ENCODE data around the gene RC3H1. TPM values are rescaled to one million over a fixed set of nuclear protein-coding genes. Genes with fewer than 3 reads are reported as not detected.
A peak's percentile ranks its signal among the peaks of the same experiment; 100 is the strongest.

RC3H1 gene
- total and polyA plus RNA-seq, 2 of the 13 experiments (the other 11 are each of a cell fraction or from before 2014, with no cell fraction given), result 11.2 to 19.6 TPM

GRCh38 chr1:173914366-173914871 is 107.7 kb downstream of the RC3H1 start:
- Histone ChIP-seq H3K36me3 (replicated peaks in 1 of 2; ENCODE audit: control insufficient read depth in 1 of 2, insufficient read depth in 2 of 2, low read length in 2 of 2) (peaks cover 0 to 6% of the 10 kb centered on the region in 2 experiments; a peak in 1 of 5 replicates), H3K27me3 (ENCODE audit: control insufficient read depth in 1 of 2, insufficient read depth in 2 of 2, low read length in 2 of 2) (no peaks in the 10 kb centered on the region), H3K9ac (ENCODE audit: insufficient read depth, low read depth, low read length) (no peak overlapping the region), H3K79me2 (ENCODE audit: insufficient read depth, low read length) (peaks cover 2% of the 10 kb centered on the region), H3K27ac (ENCODE audit: extremely low read length, insufficient read depth, low read length) (peak overlapping the region; percentile 17), H4K20me1 (ENCODE audit: insufficient read depth, low read length) (no peaks in the 10 kb centered on the region), H2AFZ (ENCODE audit: low read length) (no peak overlapping the region), H3K4me3 (replicated peaks in 1 of 3; ENCODE audit: insufficient read depth in 1 of 3, low read depth in 2 of 3, low read length in 3 of 3) (no peak overlapping the region), H3K4me2 (ENCODE audit: low read depth, low read length) (no peak overlapping the region), H3K4me1 (ENCODE audit: insufficient read depth, low read length) (peaks cover 36% of the 10 kb centered on the region), H3K9me3 (ENCODE audit: low read length) (no peaks in the 10 kb centered on the region)
- WGBS (ENCODE audit: low lambda C conversion rate), result 81% methylated on average over 11 of the region's 13 CpGs
- in situ Hi-C loops (cut with HindIII; ENCODE audit: extremely low pct_ligation_motif_present, low pct_unique_long_range_greater_than_20kb), result no loop called here
- intact Hi-C loops (cut with micrococcal nuclease; ENCODE audit: unreplicated experiment), result no loop called here
- FAIRE-seq (peak; percentile 59), ATAC-seq (peak; percentile 19; the same call in 2 of the 3 replicates), DNase-seq (ENCODE audit: low spot score) (peak; percentile 44)
- CTCF ChIA-PET (ENCODE audit: low intra/inter-chr PET ratio, low total read pairs), result no interaction called here
- POLR2A ChIA-PET, result no interaction called here
- TF ChIP-seq ZNF784 (CRISPR knock-in tag; IDR thresholded peaks at IDR 0.05; ENCODE audit: borderline replicate concordance) (no peak), HNF4G (IDR thresholded peaks at IDR 0.05; ENCODE audit: borderline replicate concordance, low read depth, low read length) (peak; percentile 56), HNF4G (CRISPR knock-in tag; IDR thresholded peaks at IDR 0.05; ENCODE audit: borderline replicate concordance, low read depth) (no peak), SAP130 (CRISPR knock-in tag; IDR thresholded peaks at IDR 0.05; ENCODE audit: low read depth) (no peak), REST (IDR thresholded peaks at IDR 0.05; ENCODE audit: borderline replicate concordance in 1 of 2, low read depth in 1 of 2, low read length in 2 of 2) (peak in 1 of 2 experiments; percentile 40; a peak in 1 of 4 replicates), MIER2 (CRISPR knock-in tag; IDR thresholded peaks at IDR 0.05) (peak; percentile 56; the same call in 1 of the 2 replicates), KMT2B (CRISPR knock-in tag; IDR thresholded peaks at IDR 0.05) (no peak), HNF4A (CRISPR knock-in tag; IDR thresholded peaks at IDR 0.05) (peak; percentile 37), XRCC5 (optimal IDR thresholded peaks at IDR 0.05; ENCODE audit: low read length) (peak; percentile 25), ZNF263 (CRISPR knock-in tag; IDR thresholded peaks at IDR 0.05) (no peak), HMGXB4 (CRISPR knock-in tag; IDR thresholded peaks at IDR 0.05; ENCODE audit: borderline replicate concordance in 1 of 2, low read depth in 1 of 2) (peak in 1 of 2 experiments; percentile 25; a peak in 1 of 4 replicates), STAG1 (CRISPR knock-in tag; IDR thresholded peaks at IDR 0.05) (peak; percentile 55), SMAD3 (CRISPR knock-in tag; IDR thresholded peaks at IDR 0.05) (no peak), ZNF644 (CRISPR knock-in tag; IDR thresholded peaks at IDR 0.05; ENCODE audit: low read depth) (0 out of 2 replicates have a peak, but pooled peaks have one; percentile 50), ZNF101 (CRISPR knock-in tag; IDR thresholded peaks at IDR 0.05; ENCODE audit: borderline replicate concordance, low read depth) (no peak), KLF9 (CRISPR knock-in tag; IDR thresholded peaks at IDR 0.05; ENCODE audit: low read depth) (no peak), WIZ (CRISPR knock-in tag; IDR thresholded peaks at IDR 0.05) (0 out of 2 replicates have a peak, but pooled peaks have one; percentile 61), CTCF (CRISPR knock-in tag; IDR thresholded peaks at IDR 0.05) (peak; percentile 52)
- no TSS peak for BruUV-seq (replicated peaks)

All from HepG2 (cell line).